HG03565 (cell line): ENCODE data around the gene TSC22D2.

Experiments
- ATAC-seq: cut with Tn5 transposase; IDR thresholded peaks from one replicate; pipeline ENCODE4 v1.9.1; 2021; ENCODE audit warnings: mild to moderate bottlenecking, moderate library complexity; ENCODE audit not compliant: unreplicated experiment

The TSC22D2 gene

DNA sequence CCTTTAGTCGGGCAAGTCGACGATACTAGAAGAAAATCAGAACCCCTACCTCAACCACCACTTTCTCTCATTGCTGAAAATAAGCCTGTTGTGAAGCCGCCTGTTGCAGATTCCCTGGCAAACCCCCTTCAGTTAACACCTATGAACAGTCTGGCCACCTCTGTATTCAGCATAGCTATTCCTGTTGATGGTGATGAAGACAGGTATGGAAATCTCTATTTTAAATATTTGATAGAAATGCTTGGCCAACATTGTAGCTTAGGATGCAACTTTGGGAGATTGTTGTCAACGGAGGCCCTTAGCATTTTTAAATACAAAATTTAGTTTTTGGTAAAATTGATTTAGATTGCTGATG, 3.0 kb downstream of the TSC22D2 start:
- ATAC-seq = no peak

DNA sequence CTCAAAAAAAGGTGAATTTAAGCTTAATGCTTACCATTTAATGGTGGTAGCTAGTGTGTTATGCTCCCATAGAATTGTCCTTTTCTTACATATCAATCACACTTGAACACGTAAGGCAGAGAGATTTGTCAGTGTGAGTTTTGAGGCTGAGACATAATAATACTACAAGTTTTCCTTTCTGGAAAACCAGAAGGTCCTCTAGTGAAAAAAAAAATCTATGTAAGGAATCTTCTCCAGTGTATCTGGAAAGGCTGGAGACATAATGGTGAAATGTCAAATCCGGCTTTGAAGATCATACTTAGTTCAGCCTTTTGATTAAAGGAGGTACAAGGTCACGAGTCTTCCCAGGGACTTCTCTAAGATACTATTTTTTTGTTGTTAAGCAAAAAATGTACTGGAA, 3.4 kb downstream of the TSC22D2 start:
- ATAC-seq = no peak

DNA sequence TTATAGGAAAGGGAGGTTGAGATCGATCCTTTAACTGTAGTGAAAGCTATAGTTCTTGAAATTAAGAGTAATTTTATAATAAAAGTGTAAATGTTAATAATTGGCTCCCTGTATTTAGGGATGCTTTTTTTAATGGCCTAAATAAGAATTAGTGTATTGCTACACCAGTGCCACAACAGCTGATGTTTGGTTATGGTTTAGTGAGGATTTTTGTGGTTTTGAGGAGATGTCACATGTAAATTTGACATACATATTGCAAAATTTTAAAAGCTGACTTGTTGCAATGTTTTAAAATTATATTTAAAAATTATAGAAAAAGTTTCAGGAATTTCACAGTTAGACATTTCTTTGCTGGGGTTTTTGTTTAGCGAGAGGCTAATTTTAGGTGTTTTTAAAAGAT, 3.9 kb downstream of the TSC22D2 start:
- no peak for ATAC-seq

DNA sequence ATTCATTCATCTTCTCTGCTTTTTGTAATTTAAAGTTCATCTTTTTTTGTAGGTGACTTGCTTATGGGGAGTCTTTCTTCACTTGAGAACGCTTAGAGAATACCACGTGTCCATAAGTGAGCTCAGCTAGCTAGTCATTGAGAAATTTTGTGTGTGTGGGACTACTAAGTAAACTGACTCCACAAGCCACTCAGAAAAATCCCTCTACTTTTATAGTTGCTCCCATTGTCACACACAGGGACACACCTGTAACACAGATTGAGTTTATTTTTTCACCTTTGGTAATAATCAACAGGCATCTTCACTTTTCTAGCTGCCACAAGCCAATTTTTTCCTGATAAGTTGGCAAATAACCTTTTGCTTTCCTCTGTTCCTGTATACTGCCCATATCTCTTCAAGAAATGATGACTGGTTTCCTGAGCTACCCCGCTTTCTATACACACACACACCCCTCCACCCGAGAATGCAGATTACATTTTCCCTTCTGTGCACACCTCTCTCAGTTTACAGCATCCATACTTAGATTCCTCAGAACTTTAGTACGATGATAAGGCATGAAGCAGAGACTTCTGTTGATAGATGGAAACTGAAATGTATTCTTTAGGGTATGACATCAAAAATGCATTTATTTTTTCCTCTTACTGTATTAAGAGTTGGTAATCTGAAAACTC, 4.6 kb downstream of the TSC22D2 start:
- no peak for ATAC-seq

DNA sequence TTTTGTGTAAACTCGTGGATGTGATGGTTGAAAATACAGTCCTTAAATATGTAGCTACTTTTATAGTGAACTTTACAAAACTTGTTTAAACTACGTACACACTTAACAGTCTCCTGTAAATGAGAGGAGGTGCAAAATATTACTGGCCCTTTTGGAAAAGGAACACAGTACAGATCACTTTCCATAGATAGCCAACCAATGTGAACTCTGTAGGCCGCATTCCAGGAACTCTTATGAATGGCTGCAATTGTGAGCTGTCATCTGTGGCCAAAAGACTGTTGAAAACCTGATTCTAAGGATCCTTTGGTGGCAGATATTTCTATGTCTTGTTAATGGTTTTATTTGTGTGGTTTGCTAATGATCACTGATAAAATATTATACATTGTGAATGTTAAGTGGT, 6.2 kb downstream of the TSC22D2 start:
- no peak for ATAC-seq

DNA sequence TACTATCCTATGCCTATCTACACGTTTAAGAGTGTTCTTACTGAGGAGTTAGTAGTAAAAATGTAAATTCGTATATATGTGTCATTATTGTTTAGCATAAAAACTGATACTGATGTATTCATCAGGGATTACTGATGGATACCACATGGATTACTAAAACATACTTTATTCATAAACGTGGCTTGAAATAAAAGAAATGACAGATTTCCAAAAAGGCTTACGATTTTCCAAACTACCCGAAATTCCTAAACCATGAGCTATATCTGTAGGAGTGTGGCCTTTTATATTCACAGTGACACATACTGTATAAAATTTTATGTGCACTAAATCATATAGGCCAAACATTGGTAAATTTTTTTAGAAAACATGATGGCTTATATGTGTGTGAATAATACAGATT, 6.9 kb downstream of the TSC22D2 start:
- ATAC-seq = no peak

DNA sequence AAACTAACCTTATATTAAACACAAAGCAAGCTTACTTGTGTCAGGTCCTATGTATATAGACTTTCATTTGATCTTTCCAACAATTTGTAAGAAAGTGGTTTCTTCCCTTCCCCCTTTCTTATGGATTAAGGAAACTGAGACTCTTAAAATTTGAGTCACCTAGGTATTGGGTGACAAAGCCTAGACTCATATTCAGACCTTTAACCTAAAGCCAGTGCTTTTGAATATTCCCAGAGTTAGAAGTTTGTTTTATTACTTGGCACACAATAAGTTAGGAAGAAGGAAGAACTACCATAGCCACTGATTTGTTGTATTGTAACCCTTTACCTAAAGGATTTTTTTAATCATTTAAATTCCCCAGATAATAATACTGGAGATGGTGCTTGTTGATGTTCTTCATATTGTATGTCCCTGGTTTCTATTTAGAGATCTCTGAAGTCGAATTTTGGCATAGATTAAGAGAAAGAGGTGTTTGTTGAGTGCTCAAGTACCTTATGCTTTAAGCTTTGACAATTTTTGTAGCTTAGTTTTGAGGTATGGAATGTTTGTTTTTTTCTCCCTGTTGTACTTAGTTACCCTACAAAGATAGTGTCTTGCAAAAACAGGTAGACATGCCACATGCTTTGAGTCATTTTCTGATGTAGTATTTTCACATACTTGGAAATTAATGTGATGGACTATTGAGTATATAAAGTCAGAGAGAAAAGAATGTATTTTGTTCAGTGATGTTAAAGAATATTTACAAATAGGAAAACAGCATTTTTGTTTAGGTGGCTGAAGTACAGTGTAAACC, 11.2 kb downstream of the TSC22D2 start:
- no peak for ATAC-seq

DNA sequence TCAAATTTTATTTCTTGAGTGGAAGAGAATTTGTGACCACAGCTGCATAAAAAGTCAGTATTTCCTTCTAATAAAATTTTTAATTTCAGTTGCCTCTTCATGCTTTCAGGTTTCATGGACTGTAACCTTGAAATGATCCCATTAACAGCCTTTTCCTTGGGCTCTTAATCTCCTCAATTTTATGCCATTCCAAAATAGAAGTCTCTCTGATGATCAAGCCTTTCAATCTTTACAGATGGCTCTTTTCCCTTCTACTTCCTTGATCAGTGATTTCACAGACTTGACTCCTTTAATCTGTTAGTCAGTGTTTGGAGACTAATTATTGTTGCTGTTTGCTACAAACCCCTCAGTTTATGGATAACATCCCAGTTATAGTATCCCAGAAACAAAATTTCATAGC, 11.9 kb downstream of the TSC22D2 start:
- ATAC-seq = no peak

DNA sequence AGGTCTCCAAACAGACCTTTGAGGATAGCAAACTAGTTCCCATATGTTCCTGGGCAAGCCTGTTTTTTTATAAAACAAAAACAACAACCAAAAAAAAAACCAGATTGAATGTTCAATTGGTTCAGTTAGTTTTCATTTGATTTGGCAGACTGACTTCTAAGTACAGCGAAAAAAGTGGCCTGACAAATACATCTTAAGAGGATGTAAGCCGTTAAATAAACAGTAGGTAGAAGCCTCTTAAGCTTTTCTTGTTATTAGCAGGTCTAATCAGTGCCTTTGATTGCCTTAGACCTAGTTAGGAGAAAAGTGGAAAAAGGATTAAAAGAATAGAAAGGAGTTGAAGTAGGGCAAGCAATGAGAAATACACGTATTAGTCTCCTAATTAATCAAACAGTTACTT, 13.2 kb downstream of the TSC22D2 start:
- ATAC-seq = no peak

DNA sequence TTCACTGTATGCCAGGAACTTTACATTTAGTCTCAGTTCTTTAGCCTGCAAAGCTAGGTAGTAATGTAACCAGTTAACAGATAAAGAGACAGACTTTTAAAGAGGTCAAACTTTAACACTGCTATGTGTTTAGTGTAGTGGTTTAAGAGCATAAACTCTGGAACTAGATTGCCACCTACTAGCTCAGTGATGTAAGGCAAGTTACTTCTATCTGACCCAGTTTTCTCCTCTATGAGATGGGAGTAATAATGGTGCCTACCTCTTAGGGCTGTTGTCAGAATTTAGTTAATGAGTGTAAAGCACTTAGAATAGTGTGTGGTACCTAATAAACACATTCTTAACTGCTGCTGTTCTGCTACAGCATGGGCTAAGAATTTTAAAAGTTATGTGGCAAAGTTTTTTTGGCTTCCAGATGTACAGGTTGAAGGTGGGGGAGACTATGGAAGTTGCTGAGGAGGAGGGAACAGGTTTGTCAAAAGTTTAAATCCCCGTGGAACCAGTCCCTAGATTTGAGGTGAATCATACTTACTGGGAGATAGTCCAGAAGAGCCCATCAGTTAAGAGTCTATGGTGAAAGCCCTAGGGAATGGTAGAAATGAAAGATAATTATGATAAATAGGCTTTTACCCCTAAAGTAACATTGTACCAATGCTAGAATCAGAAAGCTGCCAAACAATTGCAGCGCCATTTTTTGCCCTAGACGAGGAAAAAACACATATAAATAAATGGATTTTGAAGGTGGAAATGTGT, 13.9 kb downstream of the TSC22D2 start:
- no peak for ATAC-seq

DNA sequence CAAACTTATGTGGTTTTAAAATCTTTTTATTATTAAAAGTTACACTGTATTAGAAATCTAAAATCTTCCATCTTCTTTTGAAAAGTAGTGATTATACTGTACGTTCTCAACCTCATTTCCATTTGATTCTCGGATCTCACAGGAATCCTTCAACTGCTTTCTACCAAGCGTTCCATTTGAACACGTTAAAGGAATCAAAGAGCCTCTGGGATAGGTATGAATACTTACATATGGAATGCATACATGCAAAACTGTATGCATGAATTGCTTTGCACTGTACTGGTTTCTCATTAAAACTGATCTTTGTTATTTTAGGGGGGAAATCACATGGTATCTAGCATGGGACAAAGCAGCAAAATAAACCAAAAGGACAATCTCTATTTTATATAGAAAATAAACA, 14.8 kb downstream of the TSC22D2 start:
- no peak for ATAC-seq

DNA sequence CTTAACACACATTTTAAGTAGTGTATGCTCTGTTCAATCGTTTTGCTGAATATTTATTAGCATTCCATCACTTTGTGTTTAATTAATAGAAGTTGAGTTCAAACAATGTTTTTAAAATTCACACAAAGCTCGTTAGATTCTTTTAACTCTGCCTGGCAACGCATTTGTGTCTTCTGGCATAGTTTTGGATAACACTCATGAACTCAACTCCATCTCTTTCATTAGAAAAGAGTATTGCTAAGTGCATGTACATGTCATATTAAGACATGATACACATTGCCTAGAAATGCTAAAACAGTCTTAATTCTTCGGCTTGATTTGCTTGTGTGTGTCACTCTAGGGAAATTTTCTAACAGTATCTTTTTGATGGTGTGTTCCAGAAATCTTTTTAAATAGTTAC, 15.7 kb downstream of the TSC22D2 start:
- no peak for ATAC-seq

DNA sequence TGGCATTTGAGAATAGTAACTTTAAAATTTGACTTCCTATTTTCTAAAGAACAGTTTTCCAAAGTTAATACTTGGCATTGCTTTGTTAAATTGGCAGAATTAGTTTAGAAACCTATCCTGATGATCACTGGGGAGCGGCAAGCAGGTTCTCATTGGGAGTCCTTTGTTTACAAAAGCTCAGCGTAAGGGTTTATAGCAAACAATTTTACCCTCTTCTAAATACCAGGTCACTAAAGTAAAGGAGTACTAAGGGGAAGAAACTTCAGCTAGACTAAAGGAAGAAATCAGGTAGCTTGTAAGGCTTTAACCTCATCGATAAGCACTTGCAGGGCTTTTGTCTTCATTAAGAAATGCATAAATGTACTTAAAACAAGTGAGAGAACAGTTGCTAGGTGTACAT, 18.2 kb downstream of the TSC22D2 start:
- ATAC-seq = no peak

DNA sequence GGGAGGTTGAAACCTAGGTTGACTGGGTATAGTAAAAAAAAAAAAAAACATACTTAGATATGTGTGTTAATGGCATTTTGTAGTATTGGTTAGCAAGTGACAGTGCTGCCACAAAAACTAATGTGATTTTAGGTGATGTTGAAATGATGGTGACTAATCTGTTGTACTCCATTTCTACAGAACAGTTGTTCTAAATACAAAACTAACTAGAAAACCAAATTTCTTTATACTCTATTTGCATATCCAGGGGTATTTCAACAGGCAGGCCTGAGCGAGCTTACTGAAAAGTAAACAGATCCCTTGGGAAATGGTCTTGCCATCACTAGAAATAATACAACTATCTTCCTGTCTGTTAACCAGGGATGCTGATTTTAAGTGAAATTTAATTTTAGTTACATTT, 20.5 kb downstream of the TSC22D2 start:
- no peak for ATAC-seq

DNA sequence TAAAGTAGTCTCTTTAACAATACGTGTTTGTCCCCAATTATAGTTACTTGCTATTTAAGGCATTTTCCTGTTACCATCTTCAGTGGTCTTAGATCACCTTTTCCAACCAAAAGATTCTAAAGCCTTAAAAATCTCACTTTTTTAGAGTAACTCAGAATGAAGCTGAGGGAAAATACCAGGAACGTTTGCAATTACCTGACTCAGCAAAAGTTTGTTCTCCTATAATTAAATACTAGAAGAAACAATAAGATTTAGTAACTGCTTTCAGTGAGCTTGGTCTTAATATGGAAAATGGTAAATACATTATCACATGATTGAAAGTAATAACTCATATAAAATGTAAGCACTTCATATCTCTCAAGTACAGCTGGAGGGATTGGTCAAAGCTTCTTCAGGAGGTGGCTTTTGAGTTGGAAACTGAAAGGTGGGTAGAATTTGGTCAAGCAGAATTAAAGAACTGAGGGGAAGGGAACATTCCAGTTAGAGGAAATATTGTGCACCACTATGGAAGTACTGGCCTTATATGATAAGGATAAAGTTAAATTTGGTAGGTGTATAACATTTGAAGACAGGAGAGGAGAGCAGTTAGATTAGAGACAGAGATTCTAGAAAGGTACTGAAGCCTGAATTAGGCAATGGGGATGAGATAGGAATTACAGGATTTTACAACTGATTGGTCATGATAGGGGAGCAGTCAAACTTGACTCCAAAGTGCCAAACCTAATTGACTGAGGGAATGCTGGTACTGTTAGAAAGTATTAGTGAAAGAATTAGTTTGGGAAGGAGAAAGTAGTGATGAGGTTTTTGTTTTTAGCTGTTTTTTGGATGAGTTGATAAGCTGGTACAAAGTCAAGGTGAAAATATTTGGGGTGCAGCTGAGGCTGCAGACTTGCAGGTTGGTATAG, 21.9 kb downstream of the TSC22D2 start:
- ATAC-seq = no peak

DNA sequence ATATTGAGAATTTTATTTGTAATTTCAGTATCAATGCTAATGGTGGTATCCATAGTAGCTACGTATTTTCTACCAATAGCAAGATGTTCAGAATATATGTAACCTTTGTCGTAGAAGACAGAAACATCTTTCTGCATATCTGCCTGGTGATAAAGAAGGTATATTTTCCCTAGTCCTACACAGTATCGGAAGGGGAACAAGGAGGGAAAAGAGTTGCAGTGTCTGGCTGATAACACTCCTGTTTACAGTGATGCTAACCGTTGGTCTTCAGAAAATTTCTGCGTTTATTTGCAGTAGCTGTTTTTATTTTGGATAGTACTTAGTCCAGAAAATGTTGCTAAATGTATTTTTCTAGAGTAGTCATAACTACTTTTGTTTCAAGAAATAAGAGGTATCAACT, 25.2 kb downstream of the TSC22D2 start:
- ATAC-seq = no peak

DNA sequence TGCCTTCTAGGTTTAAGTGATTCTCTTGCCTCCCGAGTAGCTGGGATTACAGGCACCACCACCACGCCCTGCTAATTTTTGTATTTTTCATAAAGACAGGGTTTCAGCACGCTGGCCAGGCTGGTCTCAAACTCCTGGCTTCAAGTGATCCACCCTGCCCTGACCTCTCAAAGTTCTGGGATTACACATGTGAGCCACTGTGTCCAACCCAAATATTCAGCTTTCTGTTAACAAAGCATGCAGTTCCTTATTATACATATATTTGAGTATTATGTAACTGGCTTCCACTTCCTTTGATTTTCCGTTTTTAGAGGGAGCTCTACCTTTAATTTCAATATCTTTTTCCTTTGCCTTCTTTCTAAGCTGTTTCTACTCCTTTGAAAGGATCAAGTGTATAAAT, 26.1 kb downstream of the TSC22D2 start:
- ATAC-seq = no peak

DNA sequence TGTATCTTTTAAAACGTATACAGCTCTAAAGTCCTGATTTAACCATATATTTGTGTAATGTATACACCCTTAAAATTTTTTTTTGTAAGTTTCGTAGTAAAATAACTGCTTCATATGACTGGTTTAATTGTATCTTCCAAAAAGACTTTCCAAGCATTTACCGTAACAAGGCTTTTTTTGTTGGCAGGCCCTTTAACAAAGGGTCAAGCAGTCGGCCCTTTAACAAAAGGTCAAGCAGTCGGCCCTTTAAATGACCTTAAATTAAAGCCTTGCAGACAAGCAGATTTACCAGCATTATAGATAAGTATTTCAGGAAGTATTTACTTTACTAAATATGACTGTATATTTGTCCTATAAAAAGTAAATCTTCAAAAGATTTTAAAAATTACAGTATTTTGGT, 28.1 kb downstream of the TSC22D2 start:
- ATAC-seq = no peak

DNA sequence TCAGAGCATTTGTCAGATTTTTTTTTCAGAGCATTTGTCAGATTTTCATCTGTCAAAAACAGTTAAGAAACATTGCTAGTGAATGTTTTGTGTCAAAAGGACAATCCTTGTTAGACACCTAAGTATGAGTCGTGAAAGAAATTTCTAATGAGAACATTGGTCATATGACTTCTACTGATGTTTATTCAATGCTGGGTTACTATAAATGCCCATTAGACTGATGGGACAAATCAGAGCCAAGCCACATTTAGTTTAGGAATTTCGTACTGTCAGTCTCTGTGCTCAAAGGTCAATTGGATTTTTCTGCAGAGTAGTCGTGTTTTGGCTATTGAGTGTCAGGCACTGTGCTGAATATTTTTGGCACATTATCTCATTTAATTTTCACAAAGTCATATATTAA, 31.6 kb downstream of the TSC22D2 start:
- ATAC-seq = no peak

DNA sequence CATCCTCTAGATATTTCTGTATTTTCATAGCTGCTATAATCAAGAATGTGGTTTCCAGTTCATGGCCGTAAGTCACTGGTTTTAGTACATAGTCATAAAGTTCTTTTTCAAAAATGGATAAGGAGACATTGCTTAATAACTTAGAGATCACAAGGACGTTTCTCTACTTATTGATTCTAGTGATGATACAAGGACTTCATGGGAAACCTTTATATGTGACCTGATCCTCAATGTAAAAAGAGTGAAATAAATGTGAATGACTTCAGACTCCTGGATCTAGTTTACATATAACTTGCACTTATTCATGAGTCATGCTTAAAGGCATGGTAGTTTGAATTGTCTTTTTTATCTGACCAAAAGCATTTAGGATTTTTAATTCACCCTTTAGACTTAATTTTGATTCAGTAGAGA, 35.2 kb downstream of the TSC22D2 start:
- ATAC-seq = no peak

DNA sequence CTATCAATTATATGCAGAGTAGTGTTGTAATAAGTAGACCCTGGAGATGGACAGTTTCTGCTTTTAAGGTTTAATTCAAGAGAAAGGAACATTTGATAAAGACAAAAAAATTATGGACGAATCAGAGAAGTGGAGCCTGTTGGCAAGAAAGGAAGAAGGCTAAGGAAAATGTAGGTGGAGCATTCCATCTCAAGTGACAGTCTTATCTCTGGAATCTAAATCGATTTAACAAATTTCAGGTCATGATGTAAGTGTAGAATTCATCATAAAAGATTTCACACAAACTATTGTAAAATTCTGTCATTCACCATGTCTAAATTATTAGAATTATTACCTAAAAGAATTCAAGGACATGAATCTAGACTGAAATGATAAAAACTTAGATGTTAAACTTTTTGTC, 36.3 kb downstream of the TSC22D2 start:
- ATAC-seq = no peak
